Stimulated activated CD8-positive, alpha-beta memory T cell treated with anti-CD3 and anti-CD28 coated beads, Interleukin-12 subunit alpha, Interleukin-12 subunit beta, amount 100 ng/mL, for 24 hours (primary cell): ENCODE results near the gene CHST12.

ENCODE experiments used
- DNase-seq: peaks from one replicate; pipeline ENCODE4 v3.0.0-alpha.2; 2020; ENCODE audit errors: extremely low read depth

CHST12 gene

GRCh38 chr7:2478800-2479199 is 75.4 kb downstream of the CHST12 start:
- DNase-seq = no peak

DNA sequence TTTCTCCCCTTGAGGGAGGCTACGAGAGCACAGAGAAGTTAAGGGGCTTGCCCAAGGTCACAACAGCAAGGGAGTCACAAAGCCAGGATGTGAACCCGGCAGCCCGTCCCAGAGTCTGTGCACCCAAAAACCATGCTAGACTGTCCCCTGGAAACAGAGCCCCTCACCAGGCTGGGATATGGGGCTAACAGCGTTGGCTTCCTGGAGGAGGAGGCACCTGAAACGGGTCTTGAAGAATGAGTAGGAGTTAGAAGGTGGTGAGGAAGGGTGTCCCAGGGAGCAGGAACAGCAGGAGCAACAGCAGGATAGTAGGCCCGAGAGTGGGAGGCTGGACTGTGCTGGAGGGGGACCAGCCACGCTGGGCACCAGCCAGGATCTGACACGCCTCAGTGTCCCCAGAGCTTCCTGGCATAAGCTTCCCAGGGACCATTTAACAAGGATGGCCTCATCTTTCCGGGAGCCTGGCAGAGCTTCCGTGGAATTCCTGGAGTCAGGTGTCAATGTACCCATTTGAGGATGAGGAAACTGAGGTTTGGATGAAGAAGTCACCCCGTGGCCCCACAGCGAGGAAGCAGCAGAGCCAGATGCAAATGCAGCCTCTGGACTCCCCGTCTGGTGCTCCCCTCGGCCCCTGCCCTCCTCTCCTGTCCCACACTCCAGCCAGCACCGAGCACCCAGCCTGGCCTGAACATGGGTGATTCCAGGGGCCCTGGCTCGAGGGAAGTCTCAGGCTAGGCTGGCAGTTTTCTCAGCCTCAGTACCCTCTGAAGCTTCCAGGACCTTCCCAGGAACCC is 76.1 kb downstream of the CHST12 start:
- DNase-seq = no peak

GRCh38 chr7:2480070-2480408 is 76.6 kb downstream of the CHST12 start:
- no peak for DNase-seq

- DNase-seq = no peak
Measured at GRCh38 chr7:2481195-2481594, 77.8 kb downstream of the CHST12 start.

- DNase-seq = no peak
Measured at GRCh38 chr7:2482725-2483451, 79.5 kb downstream of the CHST12 start.

DNA sequence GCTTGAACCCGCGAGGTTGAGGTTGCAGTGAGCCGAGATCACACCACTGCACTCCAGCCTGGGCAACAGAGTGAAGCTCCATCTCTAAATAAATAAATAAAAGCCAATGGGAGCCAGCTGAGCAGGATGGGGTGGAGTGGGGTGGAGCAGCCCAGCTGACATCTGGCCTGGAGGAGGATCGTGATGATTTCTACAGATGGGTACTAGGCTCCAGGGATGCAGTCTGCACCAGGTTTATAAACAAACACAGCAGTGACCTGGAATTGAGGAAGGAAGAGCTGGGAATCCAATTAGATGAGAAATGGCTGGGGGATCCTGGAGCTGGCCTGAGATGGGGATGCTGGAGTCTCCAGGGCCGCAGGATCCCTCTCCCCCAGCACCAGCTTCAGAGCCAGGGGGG is 80.1 kb downstream of the CHST12 start:
- DNase-seq = no peak

DNA sequence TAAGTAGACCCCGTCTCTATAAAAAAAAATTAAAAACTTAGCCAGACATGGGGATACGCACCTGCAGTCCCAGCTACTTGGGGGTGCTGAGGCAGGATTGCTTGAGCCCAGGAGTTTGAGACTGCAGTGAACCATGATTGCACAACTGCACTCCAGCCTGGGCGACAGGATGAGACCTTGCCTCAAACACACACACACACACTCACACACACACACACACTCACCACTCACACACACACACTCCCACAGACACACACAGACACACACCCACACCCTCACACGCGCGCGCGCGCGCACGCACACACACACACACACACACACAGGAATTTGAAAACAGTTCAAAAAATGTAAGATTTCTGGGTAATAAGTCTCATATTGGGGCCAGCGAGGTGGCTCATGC is 81.5 kb downstream of the CHST12 start:
- no peak for DNase-seq

DNA sequence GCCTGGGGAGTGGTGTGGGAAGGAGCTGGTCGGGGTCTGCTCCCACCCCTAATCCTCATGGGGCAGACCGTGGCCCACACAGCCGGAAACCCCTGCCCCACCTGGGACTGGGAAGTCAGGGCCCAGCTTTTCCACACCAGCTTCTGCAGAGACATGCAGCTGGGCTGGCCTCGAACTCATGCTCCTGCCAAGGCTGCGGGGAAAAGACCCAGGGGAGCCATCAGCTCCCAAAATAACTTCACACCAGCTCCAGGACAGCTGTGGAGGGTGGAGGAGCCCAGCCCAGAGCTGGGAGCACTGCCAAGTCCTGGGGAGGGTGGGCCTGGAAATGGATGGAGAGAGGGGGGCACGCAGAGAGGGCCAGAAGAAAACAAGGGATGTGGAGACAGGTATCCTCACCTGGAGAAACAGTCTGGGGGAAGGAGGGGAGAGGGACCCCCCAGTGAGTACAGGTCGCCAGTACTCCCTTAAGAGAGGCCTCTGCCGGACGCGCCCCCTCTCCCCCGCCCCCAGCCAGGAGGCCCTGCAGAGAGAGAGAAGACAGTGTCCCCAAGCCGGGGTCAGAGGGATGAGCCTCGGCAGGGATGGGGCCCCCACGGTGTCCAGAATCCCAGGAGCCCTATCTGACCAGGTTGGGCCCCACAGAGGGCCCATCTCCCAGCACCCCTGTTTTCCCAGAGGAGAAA is 84.3 kb downstream of the CHST12 start:
- no peak for DNase-seq

DNA sequence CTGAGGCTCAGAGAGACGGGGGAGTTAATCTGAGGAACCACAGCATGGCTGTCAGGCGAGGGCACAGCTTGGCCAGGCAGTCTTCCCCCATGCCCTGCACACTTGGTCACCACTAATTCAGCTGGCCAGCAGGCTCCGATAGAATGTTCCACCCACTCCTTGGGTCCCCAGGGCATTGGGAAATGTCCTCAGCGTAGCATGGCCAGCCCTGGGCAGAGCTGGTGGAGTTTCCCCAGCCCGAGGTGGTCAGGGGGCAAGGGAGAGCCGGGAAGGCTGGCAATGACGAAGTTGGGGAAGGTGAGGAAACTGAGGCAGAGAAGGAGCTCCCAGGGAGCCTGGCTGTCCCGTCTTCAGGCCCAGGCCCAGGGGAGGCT is 84.8 kb downstream of the CHST12 start:
- no peak for DNase-seq

- no peak for DNase-seq
Measured at GRCh38 chr7:2488681-2489080, 85.3 kb downstream of the CHST12 start.

GRCh38 chr7:2490181-2490651 is 86.8 kb downstream of the CHST12 start:
- DNase-seq = no peak

- DNase-seq = no peak
Measured at GRCh38 chr7:2492038-2492437, 88.6 kb downstream of the CHST12 start.

- no peak for DNase-seq
Measured at GRCh38 chr7:2493205-2494164, 90.1 kb downstream of the CHST12 start.

DNA sequence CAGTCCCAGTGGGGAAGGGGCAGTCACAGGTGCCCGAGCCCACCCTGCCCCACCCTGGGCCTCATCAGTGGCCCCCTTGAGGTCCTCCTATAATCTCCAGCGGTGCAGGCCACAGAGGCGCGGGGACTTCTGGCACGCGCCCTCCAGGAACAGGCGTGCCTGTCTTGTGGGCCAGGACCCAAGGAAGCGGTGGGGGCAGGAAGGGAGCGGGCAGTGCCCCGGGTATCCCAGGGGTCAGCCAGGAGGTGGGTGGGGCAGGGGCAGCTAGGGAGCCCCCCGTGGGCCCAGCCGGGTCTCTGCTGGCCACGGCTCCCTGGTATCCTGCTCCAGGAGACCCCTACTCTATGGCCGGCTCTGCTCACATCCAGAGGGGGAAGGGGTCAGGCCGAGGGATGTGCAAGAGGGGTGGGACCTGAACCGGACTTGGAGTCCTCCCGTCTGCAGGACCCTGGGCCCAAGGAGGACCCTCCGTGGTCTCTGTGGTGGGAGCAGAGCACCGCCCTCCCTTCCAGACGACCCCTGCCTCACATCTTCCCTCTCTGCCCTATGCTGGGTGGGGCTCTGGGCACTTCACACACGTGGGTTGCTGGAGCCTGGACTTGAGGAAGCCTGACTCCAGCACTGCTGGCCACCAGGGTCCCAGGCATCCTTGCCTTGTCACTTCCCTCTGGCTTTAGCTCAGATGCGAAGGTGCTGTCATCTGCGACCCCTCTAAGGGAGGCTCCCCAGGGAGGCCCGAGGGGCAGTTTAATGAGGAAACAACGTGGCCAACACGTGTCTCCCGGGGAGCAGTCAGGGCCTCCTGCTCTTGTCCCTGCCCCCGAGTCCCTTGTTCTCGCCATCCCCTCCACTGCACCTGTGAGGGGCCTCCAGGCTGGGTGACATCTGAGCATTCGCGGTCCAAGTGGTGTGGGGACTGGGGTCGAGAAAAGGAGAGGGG is 91.0 kb downstream of the CHST12 start:
- no peak for DNase-seq

DNA sequence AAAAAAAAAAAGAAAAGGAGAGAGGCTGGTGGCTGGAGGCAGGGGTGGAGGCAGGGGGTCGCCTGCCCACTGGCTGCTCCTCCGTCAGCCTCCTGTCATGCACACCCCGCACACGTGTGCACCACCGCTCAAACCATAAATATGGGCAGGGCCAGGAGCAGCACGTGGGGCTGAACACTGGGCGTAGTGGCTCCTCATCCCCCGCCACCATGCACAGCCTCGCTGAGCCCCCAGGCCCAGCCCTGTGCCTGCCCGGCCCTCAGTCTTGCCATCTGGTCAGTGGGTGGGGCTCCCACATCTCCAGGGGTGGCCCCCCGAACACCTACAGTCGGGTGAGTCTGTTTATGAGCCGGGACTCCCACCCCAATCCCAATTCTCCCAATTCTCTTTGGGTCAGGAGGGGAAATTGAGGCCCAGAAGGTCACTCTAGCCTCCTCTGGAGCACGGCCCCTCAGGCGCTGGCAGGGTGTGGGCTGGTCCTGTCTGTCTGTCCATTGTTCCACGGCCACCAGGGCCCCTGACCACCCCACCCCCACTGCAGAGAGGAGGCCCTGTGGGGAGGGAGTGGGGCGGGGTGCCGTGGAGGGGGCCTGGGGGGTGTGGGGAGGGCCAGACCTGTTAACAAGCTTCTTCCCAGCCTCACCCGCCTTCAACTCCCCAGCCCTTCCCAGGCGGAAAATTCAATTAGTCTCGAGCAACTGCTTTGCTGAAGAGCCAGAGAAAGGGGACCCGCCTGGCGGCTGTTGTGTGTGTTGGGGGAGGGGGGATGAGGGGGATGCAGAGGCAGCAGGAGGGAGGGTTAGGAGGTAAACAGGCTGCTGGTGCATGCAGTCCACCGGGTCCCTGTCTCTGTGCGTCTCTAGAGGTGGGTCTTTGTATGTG is 92.2 kb downstream of the CHST12 start:
- DNase-seq = no peak

DNA sequence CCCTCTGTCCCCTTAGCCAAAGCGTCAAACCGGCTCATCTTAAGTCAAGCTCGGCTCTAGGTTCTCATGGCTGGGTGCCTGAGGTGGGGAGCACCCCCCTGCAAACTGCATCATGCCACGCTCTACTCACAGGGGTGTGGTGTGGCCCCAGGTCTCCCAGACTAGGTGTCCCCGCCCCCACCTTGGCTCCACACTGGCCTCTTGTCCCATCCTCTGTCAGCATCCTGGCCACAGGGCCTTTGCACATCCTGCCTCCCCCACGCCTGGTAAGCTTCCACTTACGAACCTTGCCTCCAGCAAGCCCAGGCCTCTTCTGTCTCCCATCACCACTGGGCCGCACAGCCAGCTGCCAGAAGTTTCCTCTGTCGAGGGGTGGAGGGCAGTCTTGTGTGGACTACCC is 93.0 kb downstream of the CHST12 start:
- no peak for DNase-seq

GRCh38 chr7:2497065-2497464 is 93.7 kb downstream of the CHST12 start:
- DNase-seq = no peak

DNA sequence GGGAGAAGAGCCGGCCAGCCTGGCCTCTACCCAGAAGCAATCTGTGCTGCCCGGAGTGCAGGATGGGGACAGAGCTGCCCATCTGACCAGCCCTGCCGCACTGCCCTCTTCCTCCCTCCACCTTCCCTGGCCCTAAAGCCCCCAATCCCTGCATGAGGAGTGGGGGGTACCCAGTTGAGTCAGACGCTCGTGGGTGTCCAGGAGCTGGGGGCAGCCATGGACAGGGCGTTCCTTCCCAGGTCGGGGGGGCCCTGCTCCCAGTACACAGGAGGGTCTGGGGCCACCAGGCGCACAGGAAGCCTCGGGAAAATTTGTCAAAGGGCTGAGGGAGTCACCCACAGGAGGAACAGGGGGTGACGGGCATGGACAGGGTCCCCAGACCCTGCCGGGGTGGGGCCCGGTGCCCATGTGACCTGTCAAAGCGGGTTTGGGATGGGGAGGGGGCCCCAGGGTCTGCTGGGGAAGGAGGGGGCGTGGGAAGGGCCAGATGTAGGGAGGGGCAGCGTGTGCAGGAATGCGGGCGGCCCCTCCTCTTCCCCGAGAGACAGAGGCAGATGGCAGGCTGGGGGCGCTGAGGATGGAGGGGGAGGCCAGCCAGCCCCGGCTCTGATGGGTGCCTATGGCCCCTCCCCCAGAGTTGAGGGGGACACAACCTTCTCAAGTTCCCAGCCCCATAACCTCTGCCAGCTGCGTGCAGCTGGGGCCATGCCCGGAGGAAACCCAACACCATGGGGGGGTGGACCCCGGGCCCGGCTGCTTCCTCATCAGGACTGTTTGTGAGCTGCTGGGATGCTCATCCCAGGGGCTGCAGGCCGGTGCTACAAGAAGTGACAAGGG is 94.3 kb downstream of the CHST12 start:
- no peak for DNase-seq
